K562 (cell line): ENCODE data around the gene NR2F1. TPM values are rescaled to one million over a fixed set of nuclear protein-coding genes. Genes with fewer than 3 reads are reported as not detected.

Source experiments
- ATAC-seq: fragments of 200-7000 bp; cut with Tn5 transposase; 3 replicates; pipeline ENCODE4 v1.9.1; 2020; ENCODE audit warnings: moderate library complexity
- BruUV-seq: library from RNA; stranded (reverse); fragments of 400-500 nt; replicated peaks from 2 replicates; lab custom pipeline; 2021; lab: Mats Ljungman, UMichigan
- CTCF ChIA-PET: fragments of 300-600 bp; formaldehyde crosslinking; extraction: SDS; loops from one replicate; lab custom pipeline; 2021; ENCODE audit warnings: low intra/inter-chr PET ratio; lab: Yijun Ruan, JAX
- POLR2A ChIA-PET: fragments of 300-600, 350-650 bp; sonication (Branson Sonifier 250); formaldehyde crosslinking; extraction: SDS; loops from one replicate; lab custom pipeline; 2021; ENCODE audit warnings: antibody characterized with exemption, inconsistent platforms; lab: Yijun Ruan, JAX
- DNase-seq, 4 experiments: peaks; one replicate each; pipeline versions ENCODE4 v3.0.0 to v3.0.0-alpha.2; 2011 to 2018; ENCODE audit warnings: low spot score in 3 of 4, mixed read lengths in 3 of 4; ENCODE audit errors: extremely low read depth in 1 of 4
- FAIRE-seq: peaks from 2 replicates; lab custom pipeline; 2011; peaks lifted over from hg19 to GRCh38; lab: Jason Lieb, UNC
- H2AFZ ChIP-seq: 2 replicates; pipeline ENCODE4 v1.6.0; 2011; ENCODE audit warnings: low read depth, low read length, control low read depth, inconsistent platforms
- H3K27ac ChIP-seq: fragments of 200-600 bp; 3 replicates; pipeline ENCODE4 v1.8.0; 2011; ENCODE audit warnings: low read depth, mild to moderate bottlenecking, control low read depth, inconsistent platforms, low read length, moderate library complexity, mixed read lengths; ENCODE audit errors: extremely low read depth
- H3K27me3 ChIP-seq, 2 experiments: fragments of 300-600 bp in 1 of 2; 2 replicates in 1 of 2; 3 replicates in 1 of 2; pipeline versions ENCODE4 v1.6.0 to v1.8.0; 2011; ENCODE audit warnings: inconsistent platforms in 2 of 2, low read length in 2 of 2, mild to moderate bottlenecking in 1 of 2, mixed read lengths in 1 of 2, moderate library complexity in 1 of 2; ENCODE audit not compliant: control insufficient read depth in 2 of 2, insufficient read depth in 2 of 2
- H3K36me3 ChIP-seq: fragments of 300-600 bp; 3 replicates; pipeline ENCODE4 v1.8.0; 2011; ENCODE audit warnings: mild to moderate bottlenecking, low read length, inconsistent platforms; ENCODE audit not compliant: control insufficient read depth, insufficient read depth
- H3K4me1 ChIP-seq, 2 experiments: fragments of 200-600 bp in 1 of 2; replicated peaks in 1 of 2; 2 replicates in 1 of 2; 3 replicates in 1 of 2; pipeline versions ENCODE4 v1.5.1 to v1.8.0; 2011; ENCODE audit warnings: inconsistent platforms in 2 of 2, low read length in 2 of 2, mild to moderate bottlenecking in 1 of 2, mixed read lengths in 1 of 2, moderate library complexity in 1 of 2; ENCODE audit not compliant: control insufficient read depth in 2 of 2, insufficient read depth in 2 of 2
- H3K4me2 ChIP-seq: 2 replicates; pipeline ENCODE4 v1.6.1; 2011; ENCODE audit warnings: low read length, control low read depth, inconsistent platforms, mixed read lengths; ENCODE audit not compliant: insufficient read depth
- H3K4me3 ChIP-seq: fragments of 200-600 bp; sonication (generic), shearing (Covaris generic); 2 replicates; pipeline ENCODE4 v1.5.1; 2016; ENCODE audit warnings: control low read depth, inconsistent platforms
- H3K79me2 ChIP-seq: fragments of 200-600 bp; 3 replicates; pipeline ENCODE4 v1.8.0; 2011; ENCODE audit warnings: low read length, inconsistent platforms; ENCODE audit not compliant: control insufficient read depth, insufficient read depth
- H3K9ac ChIP-seq, 2 experiments: 2 replicates each; pipeline versions ENCODE4 v1.6.0 to v1.6.1; 2011; ENCODE audit warnings: low read depth in 2 of 2, low read length in 2 of 2, control low read depth in 1 of 2, inconsistent platforms in 1 of 2, mild to moderate bottlenecking in 1 of 2, mixed read lengths in 1 of 2; ENCODE audit not compliant: insufficient read depth in 1 of 2
- H3K9me1 ChIP-seq: one replicate; pipeline ENCODE4 v1.6.0; 2011; ENCODE audit warnings: inconsistent platforms, mild to moderate bottlenecking, low read length, moderate library complexity; ENCODE audit not compliant: control insufficient read depth, insufficient read depth
- H3K9me3 ChIP-seq: replicated peaks from 2 replicates; pipeline ENCODE4 v1.5.1; 2011; ENCODE audit warnings: low read depth, low read length, inconsistent platforms; ENCODE audit not compliant: control insufficient read depth, insufficient read depth
- H4K20me1 ChIP-seq: replicated peaks from 2 replicates; pipeline ENCODE4 v1.6.1; 2011; ENCODE audit warnings: low read length, inconsistent platforms, mixed read lengths; ENCODE audit not compliant: control insufficient read depth, insufficient read depth
- ATF7 ChIP-seq: fragments of 450-650 bp; IDR thresholded peaks from 2 replicates; pipeline ENCODE4 v1.7.1; 2014; ENCODE audit warnings: mild to moderate bottlenecking, moderate library complexity
- BCOR ChIP-seq: fragments of 450-650 bp; IDR thresholded peaks from 2 replicates; pipeline ENCODE4 v1.6.1; 2016
- CBFA2T2 ChIP-seq: fragments of 450-650 bp; conservative IDR thresholded peaks from 2 replicates; pipeline ENCODE4 v1.6.1; 2017; ENCODE audit warnings: mild to moderate bottlenecking
- CBX1 ChIP-seq: sonication (generic); IDR thresholded peaks from 2 replicates; pipeline ENCODE4 v1.6.1; 2016; ENCODE audit warnings: antibody characterized with exemption, low read depth, mild to moderate bottlenecking
- CSDE1 ChIP-seq, 2 experiments: fragments of 450-650 bp; IDR thresholded peaks; 2 replicates each; pipeline ENCODE4 v1.6.1; 2016; ENCODE audit warnings: mild to moderate bottlenecking in 1 of 2
- MTA2 ChIP-seq: fragments of 450-650 bp; IDR thresholded peaks from 2 replicates; pipeline ENCODE4 v1.6.1; 2016; ENCODE audit warnings: low read depth
- NCOA2 ChIP-seq, 2 experiments: fragments of 450-650 bp; IDR thresholded peaks; 2 replicates each; pipeline ENCODE4 v1.6.1; 2018; ENCODE audit warnings: mild to moderate bottlenecking in 2 of 2, moderate library complexity in 1 of 2; ENCODE audit not compliant: partially characterized antibody in 2 of 2
- NFATC3 ChIP-seq: fragments of 450-650 bp; IDR thresholded peaks from 2 replicates; pipeline ENCODE4 v1.6.1; 2017; ENCODE audit warnings: mild to moderate bottlenecking
- NONO ChIP-seq, 2 experiments: fragments of 200-400 bp in 1 of 2; fragments of 450-650 bp in 1 of 2; formaldehyde crosslinking in 1 of 2; IDR thresholded peaks; 2 replicates each; pipeline ENCODE4 v1.6.1; 2017; ENCODE audit warnings: low read depth in 2 of 2, mild to moderate bottlenecking in 2 of 2, moderate library complexity in 2 of 2, low read length in 1 of 2
- PHF21A ChIP-seq: fragments of 450-650 bp; IDR thresholded peaks from 2 replicates; pipeline ENCODE4 v1.6.1; 2017; ENCODE audit warnings: low read depth, borderline replicate concordance
- RBM25 ChIP-seq: fragments of 200-400 bp; formaldehyde crosslinking; IDR thresholded peaks from 2 replicates; pipeline ENCODE4 v1.6.1; 2018; ENCODE audit warnings: low read length, low read depth, moderate library complexity; ENCODE audit not compliant: severe bottlenecking
- RNF2 ChIP-seq: sonication (generic); IDR thresholded peaks from 2 replicates; pipeline ENCODE4 v1.6.1; 2016
- SPI1 ChIP-seq: IDR thresholded peaks from 2 replicates; pipeline ENCODE4 v1.6.1; 2011; ENCODE audit warnings: low read depth, low read length, control low read depth, borderline replicate concordance
- STAG1 ChIP-seq: sonication (generic); formaldehyde crosslinking; IDR thresholded peaks from 2 replicates; pipeline ENCODE4 v1.5.0; 2020; ENCODE audit warnings: missing genetic modification reagents, borderline replicate concordance
- TEAD4 ChIP-seq, 2 experiments: sonication (generic) in 1 of 2; formaldehyde crosslinking in 1 of 2; IDR thresholded peaks; 2 replicates each; pipeline versions ENCODE4 v1.6.1 to v1.8.0; 2012 to 2022; ENCODE audit warnings: borderline replicate concordance in 1 of 2, inconsistent platforms in 1 of 2, low read length in 1 of 2, mild to moderate bottlenecking in 1 of 2, missing genetic modification reagents in 1 of 2
- THRAP3 ChIP-seq: fragments of 450-650 bp; IDR thresholded peaks from 2 replicates; pipeline ENCODE4 v1.6.1; 2016; ENCODE audit warnings: mild to moderate bottlenecking, inconsistent platforms, borderline replicate concordance
- THRB ChIP-seq: fragments of 450-650 bp; formaldehyde crosslinking; conservative IDR thresholded peaks from 2 replicates; pipeline ENCODE4 v1.4.0; 2022; ENCODE audit warnings: mild to moderate bottlenecking, missing genetic modification characterization
- YY1 ChIP-seq, 3 experiments: IDR thresholded peaks; 2 replicates each; pipeline ENCODE4 v1.6.1; 2011; ENCODE audit warnings: low read length in 2 of 3, mild to moderate bottlenecking in 2 of 3, moderate library complexity in 2 of 3, borderline replicate concordance in 1 of 3, control low read depth in 1 of 3, low read depth in 1 of 3; ENCODE audit not compliant: insufficient read depth in 3 of 3, insufficient replicate concordance in 2 of 3, control insufficient read depth in 1 of 3, insufficient read length in 1 of 3; ENCODE audit errors: extremely low read depth in 1 of 3
- ZNF436 ChIP-seq: fragments of 250-450, 450-650 bp; sonication (Bioruptor Pico); formaldehyde crosslinking; IDR thresholded peaks from 2 replicates; pipeline ENCODE4 v1.7.0; 2020; ENCODE audit warnings: mild to moderate bottlenecking
- in situ Hi-C: fragments of 300-500 bp; cut with MboI; formaldehyde crosslinking; loops from 4 replicates; pipeline ENCODE4 v1.15.0; 2018; ENCODE audit warnings: inconsistent platforms, mixed read lengths
- intact Hi-C: fragments of 100-400 bp; cut with micrococcal nuclease; formaldehyde crosslinking; loops from 2 replicates; pipeline ENCODE4 v1.14.2; 2022
- polyA plus RNA-seq, 8 experiments: library from polyadenylated mRNA; depleted of rRNA in 4 of 8; stranded (reverse) in 5 of 8; unstranded in 3 of 8; fragments of >200 nt; fragmentation: Nextera tagmentation in 2 of 8; fragmentation: Illumina TruSeq in 1 of 8; extraction: Ambion mirVana in 2 of 8; extraction: Trizol in 1 of 8; gene quantifications; 2 replicates each; pipeline versions ENCODE4 v1.2.1 to v1.2.3, GENCODE V29; 2011 to 2014; ENCODE audit warnings: inconsistent platforms in 1 of 8, missing spikeins in 1 of 8
- total RNA-seq, 7 experiments: library from RNA; depleted of rRNA in 6 of 7; stranded (reverse); fragments of >200 nt in 6 of 7; fragmentation: Illumina TruSeq in 2 of 7; extraction: Trizol in 2 of 7; gene quantifications; 2 replicates each; pipeline versions ENCODE4 v1.2.1 to v1.2.3, GENCODE V29; 2011 to 2021; ENCODE audit warnings: low replicate concordance in 1 of 7

NR2F1 gene
- total and polyA plus RNA-seq, 9 of the 15 experiments (the other 6 are each of a cell fraction or from before 2014, with no cell fraction given) = 0.18 TPM; not detected in 8

GRCh38 chr5:93611976-93612854 is 29.2 kb downstream of the NR2F1 start (continued):
- TF ChIP-seq CBX1 (no peak), RNF2 (no peak), NCOA2 (IDR thresholded peaks at IDR 0.05; ENCODE audit: partially characterized antibody in 2 of 2) (no peak), CSDE1 (IDR thresholded peaks at IDR 0.05) (no peak), ATF7 (no peak), THRAP3 (no peak)
- TF ChIP-seq, all 486 proteins: peak for 4

- H3K27me3 ChIP-seq = peaks cover 3 to 6% of the 10 kb centered on the region in 2 experiments; a peak in 3 of 5 replicates
- DNase-seq (no peak), ATAC-seq (no peak), FAIRE-seq (no peak)
- H3K9ac ChIP-seq = no peak overlapping the region
- no peaks in the 10 kb centered on the region for H3K9me1 ChIP-seq
- POLR2A ChIA-PET = no interaction called here
- no peaks in the 10 kb centered on the region for H3K9me3 ChIP-seq
- no peak overlapping the region for H2AFZ ChIP-seq
- H3K4me2 ChIP-seq = no peak overlapping the region
- no TSS peak for BruUV-seq
- no peaks in the 10 kb centered on the region for H3K36me3 ChIP-seq
- CTCF ChIA-PET = no interaction called here
- H3K4me3 ChIP-seq = no peak overlapping the region
- no peaks in the 10 kb centered on the region for H4K20me1 ChIP-seq
- H3K4me1 ChIP-seq = no peaks in the 10 kb centered on the region
- no peak overlapping the region for H3K27ac ChIP-seq
- H3K79me2 ChIP-seq = no peaks in the 10 kb centered on the region
- intact Hi-C loops (loop anchor here (10.0 kb wide), 1 partner anchor 302 kb away; no protein-coding TSS in a partner anchor), in situ Hi-C loops (no loop called here)
- TF ChIP-seq BCOR (no peak), ZNF436 (CRISPR knock-in tag) (no peak), PHF21A (no peak), NONO (IDR thresholded peaks at IDR 0.05; ENCODE audit: low read depth in 2 of 2, low read length in 1 of 2) (no peak), CBFA2T2 (no peak), YY1 (IDR thresholded peaks at IDR 0.05; ENCODE audit: borderline replicate concordance in 1 of 3, control insufficient read depth in 1 of 3, extremely low read depth in 1 of 3, insufficient read depth in 3 of 3, insufficient read length in 1 of 3, insufficient replicate concordance in 2 of 3, low read depth in 1 of 3, low read length in 2 of 3) (no peak), MTA2 (no peak), NFATC3 (no peak), STAG1 (CRISPR knock-in tag) (no peak), TEAD4 (IDR thresholded peaks at IDR 0.05; ENCODE audit: low read length) (no peak), TEAD4 (CRISPR knock-in tag; IDR thresholded peaks at IDR 0.05; ENCODE audit: borderline replicate concordance) (no peak), THRB (CRISPR knock-in tag) (no peak), SPI1 (no peak), RBM25 (no peak)
Observed at GRCh38 chr5:93612855-93613243, 29.8 kb downstream of the NR2F1 start.
